Liver (tissue), 3 donors: ENCODE results near the gene CDC5L.

Experiments
- CTCF ChIP-seq: fragments of 150-350 bp; IDR thresholded peaks from 2 replicates; pipeline ENCODE4 v1.5.1; 2017; ENCODE audit warnings: improper control_type of control experiment, low read depth, low read length; ENCODE audit not compliant: missing input control
- EGR1 ChIP-seq, 2 donors: IDR thresholded peaks; 2 replicates each; pipeline ENCODE4 v1.6.1; 2016 to 2018; ENCODE audit warnings: antibody characterized with exemption in 2 of 2, low read depth in 2 of 2
- FOXA1 ChIP-seq: IDR thresholded peaks from 2 replicates; pipeline ENCODE4 v1.6.1; 2016; ENCODE audit warnings: antibody characterized with exemption
- GABPA ChIP-seq, 2 donors: IDR thresholded peaks in 1 of 2; conservative IDR thresholded peaks in 1 of 2; 2 replicates each; pipeline ENCODE4 v1.6.1; 2016; ENCODE audit warnings: antibody characterized with exemption in 2 of 2, mild to moderate bottlenecking in 1 of 2, moderate library complexity in 1 of 2
- MAX ChIP-seq: IDR thresholded peaks from 2 replicates; pipeline ENCODE4 v1.6.1; 2016; ENCODE audit warnings: antibody characterized with exemption
- NR2F2 ChIP-seq: IDR thresholded peaks from 2 replicates; pipeline ENCODE4 v1.6.1; 2016; ENCODE audit warnings: antibody characterized with exemption
- RAD21 ChIP-seq, 2 donors: IDR thresholded peaks; 2 replicates each; pipeline ENCODE4 v1.6.1; 2016; ENCODE audit warnings: antibody characterized with exemption in 2 of 2, mild to moderate bottlenecking in 2 of 2
- REST ChIP-seq: IDR thresholded peaks from 2 replicates; pipeline ENCODE4 v1.6.1; 2016; ENCODE audit warnings: antibody characterized with exemption, mild to moderate bottlenecking
- SP1 ChIP-seq: IDR thresholded peaks from 2 replicates; pipeline ENCODE4 v1.6.1; 2018; ENCODE audit warnings: antibody characterized with exemption, mild to moderate bottlenecking
- TAF1 ChIP-seq: conservative IDR thresholded peaks from 2 replicates; pipeline ENCODE4 v1.6.1; 2016; ENCODE audit warnings: antibody characterized with exemption, mild to moderate bottlenecking
- YY1 ChIP-seq: IDR thresholded peaks from 2 replicates; pipeline ENCODE4 v1.6.1; 2016; ENCODE audit warnings: antibody characterized with exemption, mild to moderate bottlenecking
- TF ChIP-seq, protein P1 (sequence below): IDR thresholded peaks from 2 replicates; pipeline ENCODE4 v1.6.1; 2016; ENCODE audit warnings: antibody characterized with exemption
- donor health status: healthy.
- donor health status: healthy.

DNA sequence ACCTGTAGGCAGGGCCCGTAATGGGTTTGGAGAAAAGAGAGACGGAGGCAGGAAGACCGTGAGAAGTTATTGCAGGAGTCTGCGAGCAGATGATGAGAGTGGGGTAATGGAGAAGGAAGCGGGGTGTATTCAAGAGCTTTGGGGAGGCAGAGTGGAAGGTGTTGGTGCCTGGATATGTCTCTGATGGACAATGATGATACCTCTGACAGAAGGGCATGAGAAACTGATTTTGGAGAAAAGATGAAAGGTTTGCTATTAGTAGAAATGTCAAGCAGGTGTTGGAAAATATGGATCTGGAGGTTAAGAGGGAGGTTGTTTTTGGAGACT is 69.4 kb downstream of the CDC5L start:
- TF ChIP-seq YY1: no peak
- TF ChIP-seq CTCF: no peak
- TF ChIP-seq REST: no peak
- TF ChIP-seq TAF1: no peak
- no peak for TF ChIP-seq FOXA1
- no peak for TF ChIP-seq GABPA (IDR thresholded peaks at IDR 0.05 in 1 of 2, conservative IDR thresholded peaks at IDR 0.05 in 1 of 2)
- no peak for TF ChIP-seq MAX
- no peak for TF ChIP-seq RAD21 (IDR thresholded peaks at IDR 0.05)
- TF ChIP-seq, protein P1, sequence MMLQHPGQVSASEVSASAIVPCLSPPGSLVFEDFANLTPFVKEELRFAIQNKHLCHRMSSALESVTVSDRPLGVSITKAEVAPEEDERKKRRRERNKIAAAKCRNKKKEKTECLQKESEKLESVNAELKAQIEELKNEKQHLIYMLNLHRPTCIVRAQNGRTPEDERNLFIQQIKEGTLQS: no peak
- TF ChIP-seq SP1: no peak
- no peak for TF ChIP-seq NR2F2
- no peak for TF ChIP-seq EGR1 (IDR thresholded peaks at IDR 0.05; ENCODE audit: low read depth in 2 of 2)
